CD4-positive, alpha-beta T cell treated with Interferon gamma for 1 hour (primary cell): ENCODE measurements around the gene LSAMP.
"Not testable (repeated sequence)": the region's sequence is repeated elsewhere in the genome, so short reads cannot be mapped to it uniquely, and the experiment has no call there.

Source experiments
- DNase-seq: peaks from one replicate; pipeline ENCODE4 v3.0.0-alpha.2; 2020

LSAMP gene

DNA sequence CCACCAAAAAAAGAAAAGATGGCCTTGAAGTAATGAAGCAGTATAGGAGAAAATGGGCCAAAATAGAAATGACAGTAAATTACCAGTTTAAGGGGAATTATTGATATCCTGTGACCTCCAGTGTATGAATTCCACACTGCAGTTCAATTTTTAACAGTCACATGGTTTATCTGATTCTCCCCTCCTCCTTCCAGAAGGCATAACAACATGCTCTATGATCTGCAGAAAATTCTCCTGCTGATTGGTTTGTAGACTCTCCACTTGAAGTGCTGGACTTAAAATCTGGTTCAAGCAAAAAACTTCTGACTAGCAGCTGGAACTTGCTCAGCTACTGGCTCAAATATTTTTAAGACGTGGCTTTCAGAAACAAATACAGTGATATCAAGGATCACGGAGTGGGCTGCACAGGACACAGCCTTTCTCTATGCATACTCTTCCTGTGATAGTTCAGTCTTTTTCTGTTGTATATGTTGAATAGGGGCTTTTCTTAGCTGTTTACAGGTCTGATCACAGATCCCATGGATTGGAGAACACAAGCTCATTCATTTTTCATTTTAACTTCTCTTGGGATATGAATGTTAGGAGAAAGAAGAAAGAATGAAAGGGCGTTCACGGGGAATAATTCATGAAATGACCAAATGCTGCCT is 211.5 kb downstream of the LSAMP start:
- no peak for DNase-seq

DNA sequence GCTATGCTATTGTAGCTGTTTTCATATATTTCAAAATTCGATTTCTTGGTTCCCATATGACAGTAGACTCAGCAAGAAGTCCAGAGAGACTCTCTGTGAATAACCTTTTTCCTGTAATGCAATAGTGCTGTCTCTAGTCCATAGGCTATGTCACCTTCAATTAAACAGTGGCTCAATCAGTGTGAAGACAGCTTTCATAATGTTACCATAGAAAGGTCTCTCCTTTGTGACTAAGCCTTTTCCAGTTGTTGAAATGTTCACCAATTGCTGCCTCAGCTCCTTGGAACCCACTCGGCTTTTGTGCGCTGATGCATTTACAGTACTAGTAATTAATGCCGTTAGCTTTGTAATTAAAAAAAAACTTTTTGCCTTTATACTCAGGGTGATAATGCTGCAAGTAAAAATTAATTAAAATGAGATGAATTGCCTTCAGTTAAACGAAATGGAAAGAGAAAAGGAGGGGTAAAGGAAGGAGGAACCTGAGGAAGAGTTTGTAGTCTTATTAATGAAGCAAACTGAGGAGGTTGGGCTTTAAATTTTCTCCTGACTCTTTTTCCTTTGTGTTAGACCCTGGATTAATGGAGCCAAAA is 214.8 kb downstream of the LSAMP start:
- DNase-seq, result no peak

DNA sequence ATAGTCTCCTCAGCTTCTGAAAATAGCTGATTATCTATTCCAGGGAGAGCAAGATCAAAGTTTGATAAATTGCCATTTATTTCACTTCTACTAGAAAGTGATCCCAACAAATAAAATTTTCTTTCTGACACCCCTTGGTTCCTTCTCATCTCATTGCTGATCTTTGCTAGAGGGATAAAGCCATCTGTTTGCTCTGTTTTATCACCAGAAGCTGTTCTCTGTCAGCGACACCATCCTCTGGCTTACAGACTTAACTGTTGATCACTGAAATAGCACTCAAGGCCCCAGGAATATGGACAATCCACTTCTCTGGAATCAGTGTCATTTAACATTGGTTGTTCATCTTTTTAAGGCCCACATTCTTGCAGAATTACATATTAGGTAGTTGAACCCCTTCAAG is 219.0 kb downstream of the LSAMP start:
- no peak for DNase-seq

- DNase-seq, result no peak
Measured at GRCh38 chr3:116216761-116217160, 228.5 kb downstream of the LSAMP start.

- DNase-seq, result no peak
Measured at GRCh38 chr3:116211901-116212300, 233.4 kb downstream of the LSAMP start.

DNA sequence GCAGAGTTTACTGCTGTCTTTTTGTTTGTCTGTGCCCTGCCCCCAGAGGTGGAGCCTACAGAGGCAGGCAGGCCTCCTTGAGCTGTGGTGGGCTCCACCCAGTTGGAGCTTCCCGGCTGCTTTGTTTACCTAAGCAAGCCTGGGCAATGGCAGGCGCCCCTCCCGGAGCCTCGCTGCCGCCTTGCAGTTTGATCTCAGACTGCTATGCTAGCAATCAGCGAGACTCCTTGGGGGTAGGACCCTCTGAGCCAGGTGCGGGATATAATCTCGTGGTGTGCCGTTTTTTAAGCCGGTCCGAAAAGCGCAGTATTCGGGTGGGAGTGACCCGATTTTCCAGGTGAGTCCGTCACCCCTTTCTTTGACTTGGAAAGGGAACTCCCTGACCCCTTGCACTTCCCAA is 236.5 kb downstream of the LSAMP start:
- DNase-seq, result not testable (repeated sequence)

- DNase-seq, result no peak
Measured at GRCh38 chr3:116200956-116201690, 244.2 kb downstream of the LSAMP start.

- DNase-seq, result no peak
Measured at GRCh38 chr3:116199063-116199462, 246.2 kb downstream of the LSAMP start.

DNA sequence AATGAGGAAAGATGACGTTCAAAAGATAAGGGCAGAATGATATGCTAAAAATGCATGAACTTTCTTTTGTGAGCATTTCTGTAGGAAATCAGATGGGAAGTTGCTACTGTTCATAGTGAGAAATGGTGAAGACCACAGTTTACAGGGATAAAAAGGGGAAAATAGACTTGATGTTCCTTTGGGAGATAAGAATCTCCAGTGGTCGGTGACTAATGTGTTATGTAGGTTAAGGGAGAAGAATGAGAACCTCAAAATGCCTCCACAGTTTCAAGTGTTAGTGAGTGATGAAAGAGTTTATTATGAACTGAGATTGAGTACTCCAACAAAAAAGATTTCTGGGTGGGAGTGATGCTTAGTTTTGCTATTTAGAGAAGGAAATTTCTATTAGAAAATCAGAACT is 247.2 kb downstream of the LSAMP start:
- DNase-seq, result no peak

GRCh38 chr3:116192464-116192863 is 252.8 kb downstream of the LSAMP start:
- DNase-seq, result no peak

DNA sequence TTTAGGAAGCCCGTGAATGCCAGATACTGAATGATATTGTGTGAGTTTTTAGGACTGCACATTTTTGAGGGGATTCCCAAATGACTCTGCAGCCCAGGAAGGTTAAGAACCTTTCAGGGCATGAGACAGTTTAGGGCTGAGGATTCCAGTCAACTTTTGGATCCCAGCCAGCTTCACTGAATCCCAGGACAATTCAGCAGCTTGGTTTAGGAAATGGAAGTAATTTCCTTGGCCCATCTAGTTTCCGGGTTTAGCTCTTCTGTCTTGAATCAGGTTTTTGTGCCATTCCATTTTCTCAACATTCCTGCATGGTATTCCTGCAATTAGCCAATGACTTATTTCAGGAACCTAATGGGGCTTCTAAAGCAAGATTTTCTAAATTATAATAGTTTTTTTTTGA is 253.9 kb downstream of the LSAMP start:
- DNase-seq, result no peak

- DNase-seq, result no peak
Measured at GRCh38 chr3:116190095-116190494, 255.2 kb downstream of the LSAMP start.

GRCh38 chr3:116188231-116188785 is 257.0 kb downstream of the LSAMP start:
- no peak for DNase-seq

- DNase-seq, result no peak
Measured at GRCh38 chr3:116186049-116186448, 259.2 kb downstream of the LSAMP start.

- DNase-seq, result no peak
Measured at GRCh38 chr3:116181159-116181558, 264.1 kb downstream of the LSAMP start.

DNA sequence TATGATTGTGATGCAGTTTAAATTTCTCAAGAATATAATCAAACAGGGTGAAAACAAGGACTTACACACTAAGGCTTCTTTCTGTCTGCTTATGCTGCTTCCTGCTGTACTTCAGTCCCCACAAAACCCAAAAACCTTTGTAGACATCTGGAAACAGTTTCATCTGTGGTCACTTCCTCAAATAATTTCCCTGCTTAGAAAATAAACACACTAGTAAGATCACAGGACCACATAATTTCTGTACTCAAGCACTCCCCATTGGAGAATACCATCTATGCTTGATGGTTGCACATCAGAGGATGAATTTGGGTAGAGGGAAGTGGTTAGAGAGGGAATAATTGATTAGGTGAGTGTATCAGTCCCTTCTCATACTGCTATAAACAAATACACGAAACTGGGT is 266.2 kb downstream of the LSAMP start:
- no peak for DNase-seq

GRCh38 chr3:116176974-116177555 is 268.2 kb downstream of the LSAMP start:
- no peak for DNase-seq

DNA sequence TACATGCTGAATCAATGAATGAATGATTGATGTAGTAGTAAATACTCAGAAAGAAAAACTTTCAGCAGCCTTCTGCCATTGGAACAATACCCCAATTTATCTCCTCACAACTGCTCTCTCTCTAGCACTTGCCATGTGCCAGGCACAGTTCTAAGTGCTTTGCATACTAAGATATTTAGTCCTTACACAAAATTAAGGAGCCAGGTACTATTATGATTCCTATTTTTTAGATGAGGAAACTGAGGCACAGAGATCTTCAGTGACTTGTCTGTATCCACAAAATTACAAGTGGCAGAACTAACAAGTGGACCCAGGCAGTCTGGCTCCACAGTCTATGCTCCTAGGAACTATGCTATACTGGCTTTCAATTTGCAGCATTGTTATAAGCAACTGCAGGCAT is 279.2 kb downstream of the LSAMP start:
- DNase-seq, result no peak

DNA sequence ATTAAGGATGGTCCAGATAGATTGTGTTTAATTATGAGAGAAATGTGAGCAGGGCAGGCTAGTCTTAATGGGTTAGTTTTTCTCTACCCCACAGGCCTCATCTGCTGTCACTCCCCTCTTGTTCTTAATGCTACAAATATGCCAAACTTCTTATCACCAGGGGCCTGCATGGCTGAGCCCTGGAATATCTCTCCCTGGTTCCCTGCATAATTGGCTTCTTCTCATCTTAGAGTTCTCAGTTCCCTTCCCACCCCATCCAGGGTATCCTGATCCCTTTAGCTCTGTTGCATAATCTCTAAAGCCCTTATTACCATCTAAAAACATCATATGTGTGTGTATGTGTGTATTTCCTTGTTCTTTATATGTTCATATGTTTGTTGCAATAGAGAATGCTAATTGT is 279.6 kb downstream of the LSAMP start:
- DNase-seq, result no peak

DNA sequence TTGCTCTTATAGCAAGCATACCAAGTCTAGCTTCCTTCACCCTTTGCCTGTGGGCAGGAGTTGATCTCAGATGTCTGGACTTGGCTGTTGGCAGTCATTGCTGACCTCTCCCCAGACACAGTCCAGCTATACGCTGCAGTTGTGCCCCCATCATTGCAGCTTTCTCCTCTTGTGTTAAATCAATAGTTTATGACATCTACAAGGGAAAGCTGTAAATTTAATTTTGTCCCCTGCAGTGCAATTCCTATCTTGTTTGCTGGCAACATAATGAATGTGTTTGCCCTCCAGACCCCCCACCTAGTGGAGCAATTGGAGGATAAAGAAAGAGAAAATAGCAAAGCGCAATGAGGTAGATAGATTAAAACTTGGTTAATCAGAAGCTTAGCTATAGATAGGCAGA is 280.2 kb downstream of the LSAMP start:
- DNase-seq, result no peak

DNA sequence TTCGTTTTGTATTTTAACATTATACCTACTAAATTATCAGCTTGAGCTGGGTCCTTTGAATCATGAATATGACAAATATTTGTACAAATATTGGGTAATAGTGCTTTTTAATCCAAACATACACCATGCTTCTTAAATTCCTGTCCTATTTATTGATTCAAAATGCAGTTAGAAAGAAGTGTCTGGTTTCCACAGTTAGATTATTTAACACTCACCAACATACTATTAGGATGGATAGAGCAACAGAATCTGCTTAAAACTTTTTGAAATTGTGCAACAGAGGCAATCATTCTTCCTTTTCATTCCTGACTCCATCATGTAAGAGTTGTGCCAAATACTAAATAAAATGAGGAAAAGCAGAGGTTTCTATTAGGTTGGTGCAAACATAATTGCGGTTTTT is 281.2 kb downstream of the LSAMP start:
- DNase-seq, result no peak

GRCh38 chr3:116161575-116162525 is 283.4 kb downstream of the LSAMP start:
- no peak for DNase-seq

GRCh38 chr3:116160594-116160993 is 284.7 kb downstream of the LSAMP start:
- DNase-seq, result no peak
